Activated T-cell treated with anti-CD3 and anti-CD28 coated beads, Interleukin-2, amount 50 U/mL, for 4 hours (primary cell): ENCODE results near the gene OSBPL7. TPM values are rescaled to one million over a fixed set of nuclear protein-coding genes. Genes with fewer than 3 reads are reported as not detected.

ENCODE experiments used
- ATAC-seq, 2 donors: fragments of 200-7000 bp; cut with Tn5 transposase; one replicate each; pipeline ENCODE4 v1.10.0; 2021
- DNase-seq: peaks from one replicate; pipeline ENCODE4 v3.0.0-alpha.2; 2020
- H3K27me3 Mint-ChIP-seq: one replicate; pipeline ENCODE4 v1.8.0; 2021; ENCODE audit warnings: low read depth, mixed read lengths
- H3K36me3 Mint-ChIP-seq: one replicate; pipeline ENCODE4 v1.8.0; 2022; ENCODE audit warnings: mixed read lengths; ENCODE audit not compliant: insufficient read depth
- H3K4me1 Mint-ChIP-seq: one replicate; pipeline ENCODE4 v1.8.0; 2021; ENCODE audit warnings: low read depth, mixed read lengths
- H3K4me3 Mint-ChIP-seq: one replicate; pipeline ENCODE4 v1.8.0; 2021; ENCODE audit warnings: mild to moderate bottlenecking, moderate library complexity, mixed read lengths
- H3K9me3 Mint-ChIP-seq: one replicate; pipeline ENCODE4 v1.8.0; 2021; ENCODE audit warnings: mixed read lengths
- total RNA-seq, 3 donors: library from RNA; stranded (reverse); gene quantifications; one replicate each; pipeline ENCODE4 v1.2.1, GENCODE V29; 2021

OSBPL7 gene
- total RNA-seq, 3 donors from 2014 or later, result 8.1 to 9.3 (median 9.0) TPM

- H3K9me3 Mint-ChIP-seq, result peaks cover 14% of the 10 kb centered on the region
- H3K4me3 Mint-ChIP-seq, result no peak overlapping the region
- no peaks in the 10 kb centered on the region for H3K36me3 Mint-ChIP-seq
- peaks cover 10% of the 10 kb centered on the region for H3K27me3 Mint-ChIP-seq
- no peak for DNase-seq
- ATAC-seq, result no peak
- H3K4me1 Mint-ChIP-seq, result peaks cover 17% of the 10 kb centered on the region
These were observed 58.9 kb downstream of the OSBPL7 start for GRCh38 chr17:47762728-47763127.

GRCh38 chr17:47760409-47761140 is 61.0 kb downstream of the OSBPL7 start:
- Mint-ChIP-seq H3K4me1 (peaks cover 17% of the 10 kb centered on the region), H3K4me3 (no peak overlapping the region), H3K27me3 (peaks cover 4% of the 10 kb centered on the region), H3K9me3 (peaks cover 14% of the 10 kb centered on the region), H3K36me3 (no peaks in the 10 kb centered on the region)
- DNase-seq (no peak), ATAC-seq (no peak)

- ATAC-seq, result no peak
- Mint-ChIP-seq H3K9me3 (peaks cover 9% of the 10 kb centered on the region), H3K4me3 (no peak overlapping the region), H3K27me3 (peaks cover 5% of the 10 kb centered on the region), H3K4me1 (no peaks in the 10 kb centered on the region), H3K36me3 (peaks cover 2% of the 10 kb centered on the region)
- DNase-seq, result no peak
These were observed 64.2 kb downstream of the OSBPL7 start for GRCh38 chr17:47757386-47757785.

Other genes with a start within 250 kb of the OSBPL7 start
- gene KPNB1, start 171.9 kb downstream of the OSBPL7 start, total RNA-seq, result 100 to 1,000 TPM; 916 to 992 (median 944) TPM
- 10 to 100 TPM; 24.4 to 34.7 (median 24.6) TPM for gene TBKBP1, start 127.6 kb downstream of the OSBPL7 start, total RNA-seq
- 100 to 1,000 TPM in 2 of 3 donors, 10 to 100 TPM in 1; 77.8 to 111 (median 101) TPM for gene TBX21, start 88.6 kb downstream of the OSBPL7 start, total RNA-seq
- gene MRPL10, start 9.7 kb upstream of the OSBPL7 start, total RNA-seq, result 10 to 100 TPM; 56.6 to 62.1 (median 58.6) TPM
- under 1 TPM; 0.27 to 0.63 (median 0.29) TPM for gene LRRC46, start 9.9 kb upstream of the OSBPL7 start, total RNA-seq
- 10 to 100 TPM; 13.9 to 15.6 (median 14.5) TPM for gene SCRN2, start 19.5 kb upstream of the OSBPL7 start, total RNA-seq
- gene SP6, start 29.4 kb upstream of the OSBPL7 start, total RNA-seq, result under 1 TPM; 0.05 to 0.08 (median 0.05) TPM
- 10 to 100 TPM; 20.9 to 25.6 (median 23.1) TPM for gene SP2, start 74.4 kb upstream of the OSBPL7 start, total RNA-seq
- 10 to 100 TPM; 82.8 to 83.5 (median 83.2) TPM for gene PNPO, start 119.8 kb upstream of the OSBPL7 start, total RNA-seq
- gene PRR15L, start 136.1 kb upstream of the OSBPL7 start, total RNA-seq, result under 1 TPM in 2 of 3 donors, not detected in 1; 0.14 to 0.29 TPM
- gene CDK5RAP3, start 149.3 kb upstream of the OSBPL7 start, total RNA-seq, result 100 to 1,000 TPM; 145 to 159 (median 156) TPM
- gene COPZ2, start 216.0 kb upstream of the OSBPL7 start, total RNA-seq, result 1 to 10 TPM; 2.6 to 3.9 (median 3.2) TPM
- 100 to 1,000 TPM in 2 of 3 donors, 10 to 100 TPM in 1; 93.1 to 123 (median 109) TPM for gene NFE2L1, start 226.6 kb upstream of the OSBPL7 start, total RNA-seq